NCI-H82 (cell line): ENCODE measurements around the gene NCK2.

Experiments used
- DNase-seq: peaks from one replicate; lab custom pipeline; 2025; lab: John Stamatoyannopoulos, UW

Gene NCK2

GRCh38 chr2:105849431-105850179, 104.9 kb downstream of the NCK2 start:
- no peak for DNase-seq

GRCh38 chr2:105852066-105852465, 107.4 kb downstream of the NCK2 start:
- DNase-seq: no peak

- no peak for DNase-seq
Measured at GRCh38 chr2:105853354-105854088, 108.8 kb downstream of the NCK2 start.

GRCh38 chr2:105854972-105855371, 110.3 kb downstream of the NCK2 start:
- no peak for DNase-seq

- DNase-seq: no peak
Measured at GRCh38 chr2:105856581-105856980, 111.9 kb downstream of the NCK2 start.

- DNase-seq: peak; percentile 32
Measured at GRCh38 chr2:105857076-105857740, 112.5 kb downstream of the NCK2 start.

GRCh38 chr2:105858868-105859693, 114.4 kb downstream of the NCK2 start:
- no peak for DNase-seq

- no peak for DNase-seq
Measured at GRCh38 chr2:105859694-105859951, 114.9 kb downstream of the NCK2 start.

- DNase-seq: no peak
Measured at GRCh38 chr2:105860567-105860966, 115.9 kb downstream of the NCK2 start.

GRCh38 chr2:105861200-105861599, 116.5 kb downstream of the NCK2 start:
- DNase-seq: no peak

- no peak for DNase-seq
Measured at GRCh38 chr2:105862843-105863242, 118.1 kb downstream of the NCK2 start.

- no peak for DNase-seq
Measured at GRCh38 chr2:105864262-105864661, 119.5 kb downstream of the NCK2 start.

- no peak for DNase-seq
Measured at GRCh38 chr2:105865222-105865913, 120.7 kb downstream of the NCK2 start.

- no peak for DNase-seq
Measured at GRCh38 chr2:105866216-105867185, 121.8 kb downstream of the NCK2 start.

- no peak for DNase-seq
Measured at GRCh38 chr2:105867587-105867986, 122.9 kb downstream of the NCK2 start.

- DNase-seq: no peak
Measured at GRCh38 chr2:105868060-105868459, 123.3 kb downstream of the NCK2 start.

- DNase-seq: no peak
Measured at GRCh38 chr2:105869341-105869740, 124.6 kb downstream of the NCK2 start.

- no peak for DNase-seq
Measured at GRCh38 chr2:105870062-105870461, 125.3 kb downstream of the NCK2 start.

- DNase-seq: no peak
Measured at GRCh38 chr2:105870858-105871257, 126.1 kb downstream of the NCK2 start.

- DNase-seq: no peak
Measured at GRCh38 chr2:105872142-105872728, 127.5 kb downstream of the NCK2 start.
